Body of pancreas (tissue), 4 donors: ENCODE results near the gene MAP4K2. TPM values are rescaled to one million over a fixed set of nuclear protein-coding genes. Genes with fewer than 3 reads are reported as not detected.

Source experiments
- ATAC-seq: fragments of 150-250 bp; one replicate; pipeline ENCODE4 v1.9.1; 2016
- DNase-seq, 4 donors: peaks; one replicate each; pipeline ENCODE4 v3.0.0-alpha.2; 2019
- H3K27ac ChIP-seq, 4 donors: fragments of 200-600 bp; sonication (generic); 1 replicate in 3 of 4; 2 replicates in 1 of 4; pipeline versions ENCODE4 v1.5.1 to v1.6.1; 2016 to 2019; ENCODE audit warnings: mild to moderate bottlenecking in 1 of 4, mixed read lengths in 1 of 4, moderate library complexity in 1 of 4
- H3K27me3 ChIP-seq, 2 donors: fragments of 200-600 bp; sonication (generic); one replicate each; pipeline ENCODE4 v1.6.0; 2016; ENCODE audit warnings: mild to moderate bottlenecking in 1 of 2
- H3K36me3 ChIP-seq, 2 donors: fragments of 200-600 bp; sonication (generic); replicated peaks in 1 of 2; 2 replicates each; pipeline ENCODE4 v1.5.1; 2016; ENCODE audit warnings: low read depth in 2 of 2; ENCODE audit not compliant: insufficient read depth in 1 of 2
- H3K4me1 ChIP-seq: fragments of 200-600 bp; sonication (generic); one replicate; pipeline ENCODE4 v1.6.0; 2016
- H3K4me3 ChIP-seq, 2 donors: fragments of 200-600 bp; sonication (generic); 1 replicate in 1 of 2; 2 replicates in 1 of 2; pipeline ENCODE4 v1.5.1; 2016 to 2019
- H3K9me3 ChIP-seq, 3 donors: fragments of 200-600 bp; sonication (generic); 1 replicate in 2 of 3; 2 replicates in 1 of 3; pipeline ENCODE4 v1.5.1; 2016
- POLR2A ChIP-seq, 3 donors: fragments of 450-650 bp; IDR thresholded peaks; one replicate each; pipeline ENCODE4 v1.6.1; 2016; ENCODE audit warnings: antibody characterized with exemption in 3 of 3, mild to moderate bottlenecking in 2 of 3
- WGBS, 2 donors: methylation state at CpG; one replicate each; pipeline ENCODE4 v1.1.5; 2017; 5-methylcytosine and 5-hydroxymethylcytosine counted together
- intact Hi-C: fragments of 100-400 bp; cut with DNase I; formaldehyde crosslinking; loops from one replicate; pipeline ENCODE4 v1.15.1; 2023
- total RNA-seq, 2 donors: library from RNA; depleted of rRNA; stranded (reverse); fragments of >200 nt; gene quantifications; one replicate each; pipeline ENCODE4 v1.1.0, GENCODE V29; 2016
- TF ChIP-seq, protein P1 (sequence below), 7 experiments: fragments of 450-650 bp in 4 of 7; fragments of 200-600 bp in 3 of 7; sonication (generic) in 3 of 7; IDR thresholded peaks; one replicate each; pipeline ENCODE4 v1.5.1; 2016 to 2019; ENCODE audit warnings: antibody characterized with exemption in 7 of 7

MAP4K2 gene
- total RNA-seq, 2 donors from 2014 or later: 10.4 to 18.1 TPM

DNA sequence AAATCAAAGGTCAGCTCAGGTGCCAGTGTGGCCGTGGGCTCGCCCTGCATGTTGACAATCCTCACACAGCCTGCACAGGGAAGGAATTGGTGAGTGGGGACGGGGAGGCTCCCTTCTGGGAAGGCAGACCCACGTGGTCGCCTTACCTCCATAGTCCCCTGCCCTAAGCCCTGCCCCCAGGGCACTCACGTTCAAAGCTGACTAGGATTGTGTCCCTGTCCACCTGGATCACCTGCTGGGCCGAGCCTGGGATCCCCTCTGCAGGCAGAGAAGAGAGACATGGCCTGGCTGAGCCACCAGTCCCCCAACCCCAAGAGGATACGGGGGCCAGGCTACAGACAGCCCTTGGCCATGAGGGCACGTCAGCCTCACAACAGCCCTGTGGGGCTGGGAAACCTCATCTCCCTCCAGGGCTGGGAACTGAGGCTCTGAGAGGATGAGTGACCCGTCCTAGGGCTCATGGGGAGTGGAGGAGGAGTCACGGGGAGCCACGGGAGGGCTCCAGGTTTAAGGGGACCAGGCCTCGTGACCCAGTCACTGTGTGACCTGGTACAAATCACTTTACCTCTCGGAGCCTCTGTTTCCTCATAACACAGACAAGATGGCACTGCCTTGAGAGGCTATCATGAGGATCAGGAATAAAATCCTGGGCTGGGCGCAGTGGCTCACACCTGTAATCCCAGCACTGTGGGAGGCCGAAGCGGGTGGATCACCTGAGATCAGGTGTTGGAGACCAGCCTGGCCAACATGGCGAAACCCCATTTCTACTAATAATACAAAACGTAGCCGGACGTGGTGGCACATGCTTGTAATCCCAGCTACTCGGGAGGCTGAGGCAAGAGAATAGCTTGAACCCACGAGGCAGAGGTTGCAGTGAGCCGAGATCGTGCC, 12.6 kb downstream of the MAP4K2 start:
- Histone ChIP-seq H3K9me3 (no peaks in the 10 kb centered on the region), H3K36me3 (no peaks in the 10 kb centered on the region), H3K27ac (no peak overlapping the region), H3K4me1 (peaks cover 5% of the 10 kb centered on the region), H3K4me3 (no peak overlapping the region), H3K27me3 (no peaks in the 10 kb centered on the region)
- intact Hi-C loops: no loop called here
- WGBS, 2 donors: 88 to 90% methylated on average over 22 to 25 of the region's 25 CpGs
- ATAC-seq (no peak), DNase-seq (no peak)
- no peak for TF ChIP-seq POLR2A (IDR thresholded peaks at IDR 0.05)
- TF ChIP-seq, protein P1, sequence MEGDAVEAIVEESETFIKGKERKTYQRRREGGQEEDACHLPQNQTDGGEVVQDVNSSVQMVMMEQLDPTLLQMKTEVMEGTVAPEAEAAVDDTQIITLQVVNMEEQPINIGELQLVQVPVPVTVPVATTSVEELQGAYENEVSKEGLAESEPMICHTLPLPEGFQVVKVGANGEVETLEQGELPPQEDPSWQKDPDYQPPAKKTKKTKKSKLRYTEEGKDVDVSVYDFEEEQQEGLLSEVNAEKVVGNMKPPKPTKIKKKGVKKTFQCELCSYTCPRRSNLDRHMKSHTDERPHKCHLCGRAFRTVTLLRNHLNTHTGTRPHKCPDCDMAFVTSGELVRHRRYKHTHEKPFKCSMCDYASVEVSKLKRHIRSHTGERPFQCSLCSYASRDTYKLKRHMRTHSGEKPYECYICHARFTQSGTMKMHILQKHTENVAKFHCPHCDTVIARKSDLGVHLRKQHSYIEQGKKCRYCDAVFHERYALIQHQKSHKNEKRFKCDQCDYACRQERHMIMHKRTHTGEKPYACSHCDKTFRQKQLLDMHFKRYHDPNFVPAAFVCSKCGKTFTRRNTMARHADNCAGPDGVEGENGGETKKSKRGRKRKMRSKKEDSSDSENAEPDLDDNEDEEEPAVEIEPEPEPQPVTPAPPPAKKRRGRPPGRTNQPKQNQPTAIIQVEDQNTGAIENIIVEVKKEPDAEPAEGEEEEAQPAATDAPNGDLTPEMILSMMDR (IDR thresholded peaks at IDR 0.05): no peak

DNA sequence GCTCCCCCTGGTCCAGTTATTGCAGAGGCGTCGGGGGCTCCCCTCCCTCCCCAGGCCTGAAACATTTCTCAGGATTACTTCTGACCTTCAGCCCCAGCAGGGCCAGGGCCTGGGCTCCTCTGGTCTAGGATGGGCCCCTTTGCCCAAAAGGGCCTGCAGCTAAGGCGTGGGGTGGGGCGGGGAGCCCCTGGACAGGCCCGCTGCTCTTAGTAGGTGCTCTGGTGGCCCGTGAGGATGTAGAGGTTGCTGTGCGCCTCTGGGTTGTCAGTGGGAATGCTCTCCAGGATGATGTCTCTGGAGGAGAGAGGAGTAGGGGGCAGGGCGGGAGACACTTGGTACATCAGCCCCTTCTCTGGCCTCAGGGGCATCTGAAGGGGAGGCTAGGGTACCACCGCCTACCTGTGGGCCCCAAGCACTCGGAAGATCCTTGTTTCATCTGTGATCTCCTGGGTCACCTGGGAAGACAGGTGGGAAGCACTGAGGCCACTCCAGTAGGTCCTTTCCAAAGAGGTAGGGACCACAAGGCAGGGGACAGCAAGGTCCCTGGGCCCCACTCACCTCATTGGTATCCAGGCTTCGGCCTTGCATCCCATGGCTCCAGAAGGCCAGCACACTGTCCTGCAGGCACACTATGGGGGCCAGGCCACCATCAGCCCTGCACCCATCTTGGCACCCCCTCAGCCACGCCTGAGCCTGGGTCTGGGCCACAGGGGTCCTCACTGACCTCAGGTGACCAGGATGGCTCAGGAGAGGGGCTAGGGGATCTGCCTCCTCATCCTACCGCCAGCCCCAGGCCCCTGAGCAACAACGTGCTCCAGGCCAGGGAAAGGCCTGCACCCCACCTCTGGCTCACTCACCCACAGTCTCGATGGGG, 13.4 kb downstream of the MAP4K2 start:
- 91 to 93% methylated on average over 8 to 15 of the region's 15 CpGs for WGBS, 2 donors
- H3K4me1 ChIP-seq: peaks cover 5% of the 10 kb centered on the region
- no peaks in the 10 kb centered on the region for H3K36me3 ChIP-seq
- intact Hi-C loops: no loop called here
- no peak overlapping the region for H3K27ac ChIP-seq
- no peak for TF ChIP-seq POLR2A (IDR thresholded peaks at IDR 0.05)
- TF ChIP-seq, protein P1 (IDR thresholded peaks at IDR 0.05): no peak
- no peak for ATAC-seq
- no peak overlapping the region for H3K4me3 ChIP-seq
- no peaks in the 10 kb centered on the region for H3K9me3 ChIP-seq
- no peaks in the 10 kb centered on the region for H3K27me3 ChIP-seq
- DNase-seq: no peak

DNA sequence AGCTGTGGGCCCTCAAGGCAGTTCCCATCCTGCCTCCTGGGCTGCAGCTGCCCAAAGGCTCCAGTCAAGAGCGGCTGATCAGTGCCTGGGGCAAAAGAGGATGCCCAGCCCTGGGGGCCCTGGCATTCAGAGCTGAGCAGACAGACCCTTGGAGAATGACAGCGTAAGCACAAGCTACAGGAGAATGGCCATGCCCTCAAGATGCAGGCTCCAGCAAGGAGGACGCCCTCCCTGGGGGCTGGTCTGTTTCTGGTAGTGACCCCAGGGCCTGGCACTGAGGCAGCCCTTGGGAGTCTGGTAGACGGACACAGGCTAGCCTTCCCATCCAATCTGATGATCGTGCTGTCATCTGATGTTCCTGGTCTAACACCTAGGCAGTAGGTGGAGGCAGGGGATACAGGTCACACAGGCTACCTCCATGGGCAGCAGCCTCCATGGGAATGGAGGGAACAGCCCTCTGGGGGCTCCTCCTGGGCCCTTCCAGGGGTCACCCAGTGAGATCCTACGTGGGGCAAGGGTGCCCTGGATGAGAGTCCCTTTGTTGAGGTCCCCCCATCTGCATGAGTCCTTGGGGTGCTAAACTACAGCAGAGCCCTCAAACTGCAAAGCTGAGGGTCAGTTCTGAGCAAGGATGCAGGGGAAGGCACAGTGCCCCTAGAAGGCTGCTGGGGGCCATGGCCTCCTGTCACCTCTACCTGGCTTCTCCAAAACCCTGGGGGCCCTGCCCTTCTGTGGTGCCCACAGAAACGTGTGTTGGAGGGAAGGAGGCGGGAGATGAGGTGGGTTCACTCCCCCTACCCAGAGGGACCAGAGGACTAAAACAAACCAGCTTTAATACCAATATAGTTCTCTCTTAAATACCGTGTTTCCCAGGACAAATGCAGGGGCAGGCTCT, 14.4 kb downstream of the MAP4K2 start:
- Histone ChIP-seq H3K4me3 (no peak overlapping the region), H3K27ac (no peak overlapping the region), H3K27me3 (no peaks in the 10 kb centered on the region), H3K36me3 (no peaks in the 10 kb centered on the region), H3K9me3 (no peaks in the 10 kb centered on the region), H3K4me1 (peaks cover 5% of the 10 kb centered on the region)
- TF ChIP-seq, protein P1 (IDR thresholded peaks at IDR 0.05): no peak
- TF ChIP-seq POLR2A (IDR thresholded peaks at IDR 0.05): no peak
- ATAC-seq: no peak
- no peak for DNase-seq
- 87 to 100% methylated on average over 1 to 9 of the region's 9 CpGs for WGBS, 2 donors
- intact Hi-C loops: no loop called here

DNA sequence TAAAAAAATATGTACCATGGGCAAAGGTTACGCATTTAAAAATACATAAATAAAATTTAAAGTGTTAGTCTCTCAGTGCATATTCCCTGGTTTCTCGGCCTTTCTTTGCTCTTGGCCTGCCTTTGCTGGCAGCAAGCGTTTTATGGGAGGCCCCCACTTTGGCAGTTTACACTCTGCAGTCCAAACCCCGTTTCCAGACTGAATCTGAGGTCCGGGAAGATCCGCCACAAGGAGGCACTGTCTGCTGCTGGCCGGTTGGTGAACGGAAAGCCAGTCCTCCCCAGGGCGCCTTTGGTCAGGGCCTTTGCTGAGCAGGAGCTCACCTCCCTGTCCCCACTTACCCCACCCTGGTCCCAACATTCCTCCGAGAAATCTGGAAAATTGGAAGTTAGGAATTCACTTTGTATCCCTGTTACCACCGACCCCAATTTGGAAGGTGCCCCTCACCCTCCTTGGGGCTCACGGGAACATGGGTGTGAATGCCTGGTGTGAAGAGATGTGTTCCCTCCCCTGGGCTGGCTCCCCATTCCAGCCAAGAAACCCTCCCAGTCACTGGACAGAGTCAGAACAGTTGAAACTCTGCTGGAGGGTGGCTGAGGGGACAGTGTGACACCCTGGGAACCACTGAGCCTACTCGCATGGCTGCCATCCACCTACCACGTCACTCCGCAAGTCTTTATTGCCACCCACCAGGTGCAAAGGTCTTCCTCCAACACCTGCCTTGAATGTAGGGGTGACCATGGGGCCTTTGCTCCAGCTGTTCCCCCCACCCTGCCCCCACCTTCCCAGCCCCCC, 15.3 kb downstream of the MAP4K2 start:
- Histone ChIP-seq H3K27ac (no peak overlapping the region), H3K9me3 (no peaks in the 10 kb centered on the region), H3K4me3 (no peak overlapping the region), H3K27me3 (no peaks in the 10 kb centered on the region), H3K4me1 (peaks cover 5% of the 10 kb centered on the region), H3K36me3 (no peaks in the 10 kb centered on the region)
- DNase-seq: peak; percentile 72 to 81 (median 76)
- intact Hi-C loops: no loop called here
- 32 to 43% methylated on average over 14 to 15 of the region's 15 CpGs for WGBS, 2 donors
- TF ChIP-seq, protein P1 (IDR thresholded peaks at IDR 0.05): peak in 6 of 7 experiments; percentile 58 to 72 (median 66)
- no peak for TF ChIP-seq POLR2A (IDR thresholded peaks at IDR 0.05)
- peak; percentile 85 for ATAC-seq
